GM19468 (cell line): ENCODE measurements around the gene APEX2.
"Not testable (repeated sequence)": the region's sequence is repeated elsewhere in the genome, so short reads cannot be mapped to it uniquely, and the experiment has no call there.

Experiments
- ATAC-seq: cut with Tn5 transposase; IDR thresholded peaks from one replicate; pipeline ENCODE4 v1.9.1; 2021; ENCODE audit warnings: mild to moderate bottlenecking, moderate library complexity, moderate number of reproducible peaks; ENCODE audit not compliant: unreplicated experiment; ENCODE audit errors: extremely low read depth

APEX2 gene, protein sequence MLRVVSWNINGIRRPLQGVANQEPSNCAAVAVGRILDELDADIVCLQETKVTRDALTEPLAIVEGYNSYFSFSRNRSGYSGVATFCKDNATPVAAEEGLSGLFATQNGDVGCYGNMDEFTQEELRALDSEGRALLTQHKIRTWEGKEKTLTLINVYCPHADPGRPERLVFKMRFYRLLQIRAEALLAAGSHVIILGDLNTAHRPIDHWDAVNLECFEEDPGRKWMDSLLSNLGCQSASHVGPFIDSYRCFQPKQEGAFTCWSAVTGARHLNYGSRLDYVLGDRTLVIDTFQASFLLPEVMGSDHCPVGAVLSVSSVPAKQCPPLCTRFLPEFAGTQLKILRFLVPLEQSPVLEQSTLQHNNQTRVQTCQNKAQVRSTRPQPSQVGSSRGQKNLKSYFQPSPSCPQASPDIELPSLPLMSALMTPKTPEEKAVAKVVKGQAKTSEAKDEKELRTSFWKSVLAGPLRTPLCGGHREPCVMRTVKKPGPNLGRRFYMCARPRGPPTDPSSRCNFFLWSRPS

DNA sequence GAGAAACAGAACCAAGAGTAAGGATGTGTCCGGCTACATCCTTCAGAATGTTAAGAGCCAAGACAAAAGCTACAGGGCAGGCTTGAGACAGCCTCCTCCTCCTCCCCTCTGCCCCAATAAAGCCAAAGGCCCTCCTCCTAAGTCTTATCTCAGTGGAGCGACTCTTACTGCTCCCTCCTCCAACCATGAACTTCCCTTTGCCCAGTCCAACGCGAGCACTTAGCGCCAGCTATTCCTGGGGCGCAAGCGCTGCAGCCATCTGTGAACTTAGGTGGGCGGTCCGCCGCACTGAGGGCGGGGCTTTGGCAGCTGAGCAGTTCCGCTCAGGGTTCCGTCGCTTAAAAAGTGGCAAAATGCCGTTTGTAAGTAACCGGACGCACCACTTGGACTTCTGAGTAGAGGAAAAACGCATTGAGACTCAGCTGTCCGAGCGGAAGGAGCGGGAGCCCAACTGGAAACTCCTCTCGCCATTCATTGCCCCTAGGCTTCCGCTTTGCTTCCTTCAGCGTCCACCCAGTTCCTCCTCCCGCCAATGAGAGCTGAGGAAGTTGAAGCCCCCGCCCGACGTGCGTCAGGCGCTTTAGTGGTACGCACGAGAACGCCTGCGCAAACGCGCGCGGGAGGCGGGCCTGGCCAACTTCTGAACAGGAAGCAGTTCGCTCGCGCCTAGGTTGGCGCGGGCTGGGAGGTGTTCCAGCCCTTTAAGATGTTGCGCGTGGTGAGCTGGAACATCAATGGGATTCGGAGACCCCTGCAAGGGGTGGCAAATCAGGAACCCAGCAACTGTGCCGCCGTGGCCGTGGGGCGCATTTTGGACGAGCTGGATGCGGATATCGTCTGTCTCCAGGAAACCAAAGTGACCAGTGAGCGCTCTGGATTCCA is at the start of gene APEX2:
TSS of gene APEX2 (plus strand) at position 647 of the 882 bp plus-strand sequence. CDS start at position 707, 60 bp downstream.
- ATAC-seq = peak; percentile 92

DNA sequence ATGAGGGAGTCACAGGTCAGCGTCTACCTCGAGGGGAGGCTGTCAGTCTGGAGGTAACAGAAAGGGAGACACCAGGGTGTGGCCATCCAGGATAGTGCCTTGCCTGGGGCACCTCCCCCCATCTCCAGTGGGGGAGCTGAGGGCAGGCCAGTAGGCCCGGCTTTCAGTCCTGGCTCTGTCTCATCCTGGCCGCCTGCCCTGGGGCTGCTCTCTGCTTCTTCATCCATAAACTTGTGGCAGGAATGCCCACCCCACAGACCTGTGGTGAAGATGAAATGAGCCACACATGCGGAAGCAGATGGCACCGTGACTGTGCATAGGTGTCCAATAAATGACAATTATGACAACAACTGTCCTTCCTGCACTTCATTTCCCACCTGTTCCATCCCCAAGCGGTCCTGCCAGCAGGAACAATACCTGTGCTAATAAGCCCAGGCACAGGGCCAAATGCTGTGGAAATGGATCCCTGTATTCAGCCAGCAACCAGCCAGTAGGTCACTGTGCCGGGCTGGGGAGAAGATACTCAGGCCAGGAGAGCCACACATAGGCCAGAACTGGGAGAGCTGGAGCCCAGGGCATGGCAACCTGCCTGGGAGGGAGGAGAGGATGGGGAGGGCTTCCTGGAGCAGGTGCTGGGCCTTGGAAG is 49.3 kb upstream of the APEX2 start:
- ATAC-seq = no peak

DNA sequence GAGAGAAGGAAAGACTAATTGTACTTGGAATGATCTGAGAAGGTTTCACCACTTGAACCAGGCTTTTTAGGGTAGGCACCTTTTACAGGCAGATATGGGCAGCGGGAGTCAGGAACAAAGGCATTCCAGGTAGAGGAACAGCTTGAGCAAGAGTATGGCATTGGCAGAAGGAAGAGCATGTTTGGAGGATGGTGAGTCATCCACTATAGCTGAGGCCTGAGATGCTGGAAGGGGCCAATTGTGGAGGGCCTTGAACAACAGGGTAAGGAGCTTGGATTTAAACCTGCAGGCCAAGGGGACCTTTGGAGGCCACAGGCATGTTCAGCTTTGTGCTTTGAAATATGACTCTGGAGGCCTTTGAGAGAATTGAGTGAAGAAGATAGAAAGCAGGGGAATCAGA is 38.4 kb upstream of the APEX2 start:
- no peak for ATAC-seq

DNA sequence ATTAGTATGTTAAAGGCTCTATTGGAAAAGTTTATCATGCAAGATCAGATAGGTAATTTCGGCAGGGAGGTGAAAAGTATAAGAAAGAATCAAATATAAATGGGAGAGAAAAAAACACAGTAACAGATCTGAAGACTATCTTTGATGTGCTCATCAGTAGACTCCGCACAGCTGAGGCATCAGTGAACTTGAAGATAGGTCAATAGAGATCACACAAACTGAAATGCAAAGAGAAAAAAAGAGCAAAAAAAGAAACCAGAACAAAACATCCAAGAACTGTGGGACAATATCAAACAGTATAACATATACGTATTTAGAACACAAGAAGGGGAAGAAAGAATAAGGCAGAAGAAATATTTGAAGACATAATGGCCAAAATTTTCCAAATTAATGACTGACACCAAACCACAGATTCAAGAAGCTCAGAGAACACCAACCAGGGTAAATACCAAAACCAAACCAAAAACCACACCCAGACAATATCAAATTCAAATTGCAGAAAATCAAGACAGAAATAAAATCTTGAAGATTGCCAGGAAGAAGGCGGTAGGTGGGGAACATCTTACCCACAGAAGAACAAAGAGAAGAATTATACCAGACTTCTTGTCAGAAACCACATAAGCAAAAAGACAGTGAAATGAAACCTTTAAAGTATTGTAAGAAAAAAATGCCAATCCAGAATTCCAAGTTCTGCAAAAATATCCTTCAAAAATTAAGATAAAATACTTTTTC is 35.2 kb upstream of the APEX2 start:
- ATAC-seq = no peak

DNA sequence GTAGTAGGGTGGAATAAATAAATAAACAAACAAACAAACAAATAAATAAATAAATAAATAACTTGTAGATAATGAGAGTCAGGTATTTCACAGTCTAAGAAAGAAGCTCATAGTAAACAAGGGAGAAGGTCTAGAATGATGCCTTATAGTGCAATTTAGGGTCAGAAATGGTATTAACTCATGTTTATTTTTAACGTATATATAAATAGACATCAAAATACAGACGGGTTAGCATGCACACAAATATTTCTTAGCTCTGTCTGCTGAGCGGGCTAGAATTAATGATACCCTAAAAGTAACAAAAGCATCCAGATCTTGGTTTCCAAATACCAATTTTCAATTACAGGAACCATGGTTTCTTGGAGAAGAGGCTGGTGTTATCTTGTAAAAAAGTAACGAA is 22.8 kb upstream of the APEX2 start:
- ATAC-seq = no peak

DNA sequence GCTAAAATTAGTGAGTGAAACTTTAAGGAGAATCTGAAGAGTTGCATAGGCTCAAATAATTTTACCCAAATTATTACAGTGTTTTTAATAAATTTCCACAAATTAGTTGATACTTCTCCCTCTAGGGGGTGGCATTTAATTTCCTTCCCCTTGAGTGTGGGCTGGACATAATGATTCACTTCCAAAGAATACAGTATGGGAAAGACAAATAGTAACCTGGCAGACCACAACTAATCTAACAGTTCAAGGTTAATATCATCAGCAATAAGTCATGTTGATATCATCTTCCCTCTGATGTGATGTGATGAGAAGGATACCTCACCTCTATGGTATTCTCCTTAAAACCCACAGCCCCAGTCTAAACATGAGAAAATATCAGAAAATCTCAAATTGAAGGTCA is 21.7 kb upstream of the APEX2 start:
- ATAC-seq = no peak

DNA sequence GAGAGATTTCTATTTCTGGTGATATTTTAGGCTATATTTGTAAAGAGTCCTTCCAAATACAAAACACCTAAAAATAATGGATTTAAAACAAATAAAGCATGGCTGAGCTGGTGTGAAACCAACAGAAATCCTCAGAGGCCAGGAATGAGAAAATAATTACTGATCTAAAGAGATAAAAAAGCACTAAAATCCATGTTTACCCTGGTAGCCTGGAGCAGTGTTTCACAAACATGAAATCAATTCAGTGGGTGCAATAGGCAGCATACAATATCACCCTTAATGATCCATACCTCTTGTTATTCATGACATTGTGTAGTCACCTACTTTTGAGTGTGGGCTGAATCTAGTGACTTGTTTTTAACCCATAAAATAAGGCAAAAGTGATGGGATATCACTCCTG is 20.7 kb upstream of the APEX2 start:
- ATAC-seq = no peak

DNA sequence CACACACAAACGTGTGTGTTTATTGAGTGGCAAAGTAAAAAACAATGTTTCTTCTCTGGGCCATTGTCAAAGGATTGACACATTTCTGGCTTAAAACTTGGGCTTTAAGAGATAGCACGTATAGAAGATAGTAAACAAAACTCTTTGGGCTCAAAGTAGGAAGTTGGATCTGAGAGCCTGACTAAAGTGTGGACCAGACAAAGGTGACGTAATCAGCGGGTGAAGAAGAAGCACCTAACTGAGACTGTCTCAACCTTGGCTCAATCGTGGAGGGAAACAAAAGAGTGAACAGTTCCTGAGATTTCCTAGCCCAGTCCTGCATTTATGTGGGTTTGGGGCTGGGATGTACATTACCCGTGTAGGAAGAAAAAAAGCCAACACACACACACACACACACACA is 19.8 kb upstream of the APEX2 start:
- ATAC-seq = no peak

DNA sequence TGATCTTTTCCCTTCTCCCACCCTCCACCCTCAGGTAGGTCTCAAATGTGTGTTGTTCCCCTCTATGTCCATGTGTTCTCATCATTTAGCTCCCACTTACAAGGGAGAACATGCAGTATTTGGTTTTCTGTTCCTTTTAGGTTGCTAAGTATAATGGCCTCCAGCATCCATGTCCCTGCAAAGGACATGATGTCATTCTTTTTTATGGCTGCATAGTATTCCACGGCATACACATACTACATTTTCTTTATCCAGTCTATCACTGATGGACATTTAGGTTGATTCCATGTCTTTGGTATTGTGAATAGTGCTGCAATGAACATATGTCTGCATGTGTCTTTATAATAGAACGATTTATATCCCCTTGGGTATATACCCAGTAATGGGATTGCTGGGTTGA is 16.9 kb upstream of the APEX2 start:
- ATAC-seq = not testable (repeated sequence)

DNA sequence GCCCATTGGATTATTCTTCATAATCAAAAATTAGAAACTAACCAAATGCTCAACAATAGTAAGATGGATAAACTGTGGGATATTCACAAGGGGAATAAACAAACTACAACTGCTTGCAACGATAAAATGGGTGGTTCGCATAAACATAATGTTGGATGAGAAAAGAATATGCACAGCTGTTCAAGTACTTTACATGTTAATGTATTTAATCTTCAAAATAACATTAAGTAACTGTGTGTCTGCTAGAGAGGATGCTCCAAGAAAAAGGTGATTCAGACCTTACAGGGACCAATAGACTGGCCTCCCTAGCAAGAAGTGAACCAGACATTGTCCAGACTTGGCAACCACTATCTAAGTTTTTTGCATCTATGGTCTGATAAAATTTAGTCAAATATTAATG is 8.5 kb upstream of the APEX2 start:
- ATAC-seq = no peak

DNA sequence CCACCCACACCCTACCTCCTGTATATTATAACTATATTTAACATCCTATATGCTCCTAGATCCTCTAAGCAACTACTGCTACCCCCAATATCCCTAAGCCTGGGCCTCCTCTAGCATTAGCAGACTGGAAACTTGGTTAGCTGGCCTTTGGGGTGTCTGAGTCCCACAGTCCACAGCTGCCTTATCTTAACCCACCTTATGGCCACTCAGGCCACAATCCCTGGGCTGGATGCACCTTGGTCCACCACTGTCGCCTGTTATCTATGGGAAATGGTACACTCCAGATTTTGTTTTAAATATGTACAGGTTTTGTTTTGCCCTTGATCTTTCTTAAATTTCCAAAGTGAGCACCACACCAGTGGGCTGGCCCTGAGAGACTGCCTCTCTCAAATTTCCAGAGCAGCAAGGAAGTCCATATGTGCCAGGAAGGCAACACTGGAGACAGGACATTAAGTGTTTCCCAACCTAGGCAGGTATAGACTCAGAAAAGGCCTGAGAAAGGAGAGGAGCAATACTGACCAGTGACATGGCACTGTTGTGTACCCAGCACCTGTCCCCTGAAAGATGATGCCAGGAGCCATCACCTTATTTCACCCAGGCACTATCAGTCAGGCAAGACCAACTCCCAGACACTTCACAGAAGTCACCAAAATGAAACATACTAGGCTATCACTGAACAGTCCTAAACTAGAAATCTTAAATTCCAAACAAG is 7.1 kb upstream of the APEX2 start:
- no peak for ATAC-seq

DNA sequence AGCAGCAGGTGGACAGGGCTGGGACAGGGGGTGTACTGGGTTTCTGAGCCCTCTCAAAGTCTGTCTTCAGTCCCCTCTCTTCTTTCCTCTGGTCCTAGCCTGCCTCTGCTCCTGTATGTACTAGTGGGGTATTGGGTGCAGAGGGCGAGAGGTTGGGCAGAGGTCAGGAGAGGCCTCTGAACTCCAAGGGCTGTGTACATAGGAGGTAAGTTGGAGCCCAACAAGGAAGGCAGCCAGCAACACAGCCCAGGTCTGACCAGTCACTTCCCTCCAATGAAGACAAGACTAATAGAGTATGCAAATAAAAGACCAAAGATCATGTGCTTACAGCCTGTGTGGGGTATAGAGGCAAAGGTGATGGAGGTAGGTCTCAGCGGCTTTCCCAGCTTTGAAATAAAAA is 6.1 kb upstream of the APEX2 start, which contains the start of gene PFKFB1:
TSS of gene PFKFB1 (minus strand) at position 90 of the 400 bp plus-strand sequence. CDS start 181 bp downstream, outside the sequence.
- no peak for ATAC-seq

DNA sequence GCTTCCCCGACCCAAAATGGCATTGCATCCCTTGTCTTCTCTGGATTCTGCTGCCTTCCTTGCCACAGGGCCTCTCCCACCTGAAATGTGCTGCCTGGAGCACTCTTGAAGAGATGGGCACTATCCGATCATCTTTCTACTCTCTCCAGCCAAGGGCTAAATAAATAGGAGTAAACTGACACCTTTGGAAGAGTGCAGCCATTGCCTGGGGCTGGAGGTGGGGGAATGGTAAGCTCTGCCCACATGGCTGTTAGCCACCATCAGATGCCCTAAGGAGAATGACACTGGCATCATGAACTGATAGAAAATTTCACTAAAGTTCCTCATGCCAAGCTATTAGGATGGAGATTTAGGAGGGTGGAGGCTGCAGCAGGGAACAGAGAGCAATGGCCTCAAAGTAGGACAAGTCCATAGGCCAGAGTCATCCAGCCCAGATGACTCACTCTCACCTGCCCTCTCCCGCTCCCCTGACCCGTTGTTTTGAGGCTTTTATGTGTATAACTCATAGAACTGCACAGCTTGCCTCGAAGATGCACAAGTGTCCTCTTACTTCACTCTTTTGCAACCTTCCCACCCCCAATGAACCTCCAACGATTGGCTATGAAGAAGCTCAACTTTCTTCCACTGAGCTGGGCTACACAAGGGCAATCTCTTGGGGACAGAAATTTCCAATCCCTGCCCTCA is 5.4 kb upstream of the APEX2 start:
- ATAC-seq = no peak

DNA sequence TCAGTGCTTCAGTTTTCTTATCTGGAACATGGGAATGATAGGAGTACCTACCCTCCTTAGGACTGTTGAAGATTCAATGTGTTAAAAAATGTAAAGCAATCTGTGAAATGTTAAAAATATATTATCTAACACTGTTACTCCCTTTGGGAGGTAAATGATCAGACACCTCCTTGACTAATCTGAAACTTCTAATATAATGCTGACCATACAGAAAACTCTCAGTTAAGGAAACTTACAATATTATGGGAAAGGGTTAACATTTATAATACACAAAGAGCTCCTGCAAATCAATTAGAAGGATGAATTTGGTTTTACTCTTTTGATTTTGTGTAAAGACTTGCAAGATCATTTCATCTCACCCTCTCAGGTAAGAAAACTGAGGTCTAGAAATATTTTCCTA is 4.5 kb upstream of the APEX2 start:
- no peak for ATAC-seq

DNA sequence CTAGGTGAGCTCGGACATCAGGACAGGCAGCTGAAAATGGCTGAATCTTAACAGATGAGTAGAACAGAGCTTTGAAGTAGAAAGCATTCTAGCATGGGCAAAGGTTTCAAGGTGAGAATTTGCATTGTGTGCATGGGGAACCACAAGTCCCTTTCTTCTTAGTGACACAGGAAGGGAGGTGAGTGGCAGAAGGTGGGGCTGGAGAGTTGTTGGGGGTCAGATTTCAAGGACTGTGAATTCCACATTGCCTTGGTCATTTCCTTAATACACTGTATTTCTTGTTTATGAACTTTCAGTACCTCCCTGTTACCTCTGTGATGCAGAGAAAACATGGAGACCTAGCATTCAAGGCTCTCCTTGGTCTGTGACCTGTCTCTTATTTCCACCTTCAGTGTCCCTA is 4.1 kb downstream of the APEX2 start:
- no peak for ATAC-seq

DNA sequence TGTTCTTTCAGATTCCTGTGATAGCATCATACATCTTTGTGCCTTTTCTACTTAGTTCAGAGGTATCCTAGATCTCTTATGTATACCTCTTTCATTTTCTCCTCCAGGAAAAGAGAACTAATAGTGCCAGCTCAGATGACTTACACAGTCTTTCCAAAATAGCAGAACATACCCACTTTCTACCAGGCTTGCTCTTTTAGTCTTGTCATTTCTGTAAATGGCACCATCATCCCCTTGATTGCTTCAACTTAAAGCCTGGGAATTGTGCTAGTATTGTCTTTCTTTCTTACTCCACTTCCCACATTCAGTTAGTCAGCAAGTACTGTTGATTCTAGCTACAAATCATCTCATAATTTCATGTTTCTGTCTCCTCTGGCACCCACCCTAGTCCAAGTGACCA is 5.1 kb downstream of the APEX2 start:
- ATAC-seq = no peak

DNA sequence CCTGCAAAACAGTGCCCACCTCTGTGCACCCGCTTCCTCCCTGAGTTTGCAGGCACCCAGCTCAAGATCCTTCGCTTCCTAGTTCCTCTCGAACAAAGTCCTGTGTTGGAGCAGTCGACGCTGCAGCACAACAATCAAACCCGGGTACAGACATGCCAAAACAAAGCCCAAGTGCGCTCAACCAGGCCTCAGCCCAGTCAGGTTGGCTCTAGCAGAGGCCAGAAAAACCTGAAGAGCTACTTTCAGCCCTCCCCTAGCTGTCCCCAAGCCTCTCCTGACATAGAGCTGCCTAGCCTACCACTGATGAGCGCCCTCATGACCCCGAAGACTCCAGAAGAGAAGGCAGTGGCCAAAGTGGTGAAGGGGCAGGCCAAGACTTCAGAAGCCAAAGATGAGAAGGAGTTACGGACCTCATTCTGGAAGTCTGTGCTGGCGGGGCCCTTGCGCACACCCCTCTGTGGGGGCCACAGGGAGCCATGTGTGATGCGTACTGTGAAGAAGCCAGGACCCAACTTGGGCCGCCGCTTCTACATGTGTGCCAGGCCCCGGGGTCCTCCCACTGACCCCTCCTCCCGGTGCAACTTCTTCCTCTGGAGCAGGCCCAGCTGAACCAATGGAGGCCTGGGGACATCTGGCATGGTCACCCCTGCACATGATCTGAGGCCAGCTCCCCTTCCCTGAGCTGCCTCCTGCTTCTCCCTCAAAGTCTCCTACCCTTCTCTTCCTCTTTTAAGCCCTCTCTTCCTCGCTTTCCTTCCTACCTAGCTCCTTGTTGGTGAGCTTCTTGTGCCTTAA is 6.9 kb downstream of the APEX2 start:
- ATAC-seq = no peak

DNA sequence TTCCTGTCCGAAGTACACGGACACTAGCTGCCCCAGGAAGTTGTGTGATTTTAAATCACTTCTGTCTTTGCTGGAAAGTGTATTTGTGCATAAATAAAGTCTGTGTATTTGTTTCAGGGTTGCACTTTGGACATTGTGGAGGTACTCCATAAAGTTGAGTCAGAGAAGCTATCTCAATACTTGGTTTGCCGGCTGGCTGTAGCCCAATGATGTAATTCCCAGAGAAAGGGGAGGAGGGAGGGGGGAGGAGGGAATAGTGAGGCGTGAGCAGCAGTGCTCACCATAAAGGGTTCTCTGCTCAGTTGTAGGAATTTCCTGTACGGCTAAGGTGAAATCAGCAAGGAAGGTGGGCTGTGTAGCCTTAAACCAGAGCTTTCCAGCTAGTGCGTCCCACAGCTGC is 7.5 kb downstream of the APEX2 start:
- no peak for ATAC-seq
